ENCODE data around the gene TUB. TPM values are rescaled to one million over a fixed set of nuclear protein-coding genes. Genes with fewer than 3 reads are reported as not detected.
A peak's percentile ranks its signal among the peaks of the same experiment; 100 is the strongest.

The TUB gene
- total and polyA plus RNA-seq, 2 of the 13 experiments (the other 11 are each of a cell fraction or from before 2014, with no cell fraction given), result 4.3 to 5.6 TPM

DNA sequence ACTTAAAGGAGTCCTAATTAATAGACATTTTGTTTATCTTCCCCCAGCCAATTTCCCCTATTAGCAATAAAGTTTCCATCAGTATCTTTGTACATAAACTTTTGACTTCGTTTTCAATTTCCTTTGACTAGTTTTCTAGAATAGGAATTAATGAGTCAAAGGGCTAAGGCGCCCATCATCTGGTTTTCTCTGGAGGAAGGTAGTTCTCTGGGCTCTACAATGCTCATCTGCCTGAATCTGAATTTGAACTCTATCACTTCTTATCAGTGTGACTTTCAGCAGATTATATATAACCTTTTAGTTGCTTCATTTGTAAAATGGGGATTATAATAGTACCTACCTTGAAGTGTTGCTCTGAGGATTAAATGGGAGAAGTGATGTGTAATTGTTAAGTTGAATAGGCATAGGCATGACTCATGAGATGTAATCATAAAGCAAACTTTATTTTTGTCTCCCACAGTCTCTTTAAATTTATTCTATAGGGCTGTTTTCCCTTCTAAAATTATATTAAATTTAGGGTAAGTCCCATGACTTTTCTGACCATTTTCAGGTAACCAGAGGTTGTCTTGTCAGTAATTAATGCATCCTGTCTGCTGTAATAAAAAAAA is 5.8 kb upstream of the TUB start (continued):
- no peak for TF ChIP-seq ZNF383 (CRISPR knock-in tag; IDR thresholded peaks at IDR 0.05; ENCODE audit: borderline replicate concordance)

DNA sequence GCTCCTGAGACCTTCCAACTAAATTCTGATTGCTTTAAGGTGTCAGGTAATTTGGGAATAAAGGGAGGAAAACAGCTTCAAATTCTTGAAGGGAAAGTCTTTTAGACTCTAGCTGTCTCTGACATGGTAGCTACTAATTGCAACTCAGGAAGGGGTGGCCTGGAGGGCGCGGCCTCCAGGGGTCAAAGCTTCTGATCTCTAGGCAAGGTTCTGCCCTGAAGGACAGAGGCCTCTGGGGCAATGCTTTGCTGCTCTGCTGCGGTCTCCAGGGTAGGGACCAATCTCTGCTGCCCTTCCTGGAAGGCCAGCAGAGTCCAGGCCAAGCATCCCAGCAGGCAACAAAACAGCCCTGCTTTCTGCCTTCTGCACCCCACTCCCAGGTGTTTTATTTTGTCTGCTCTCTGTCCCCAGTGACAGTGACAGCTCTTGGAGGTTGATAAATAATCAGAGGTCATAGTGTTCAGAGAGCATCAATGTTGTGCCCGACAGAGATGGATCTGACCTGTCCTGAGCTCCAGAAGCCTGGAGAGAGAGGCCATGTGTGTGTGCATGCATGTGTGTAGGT is 1.8 kb upstream of the TUB start:
- ChIA-PET POLR2A (interaction anchor here (0.9 kb wide), 1 partner anchor 92 kb away, joined by 3 read pairs; the partner anchor contains the start of gene EIF3F), CTCF (ENCODE audit: low intra/inter-chr PET ratio, low total read pairs) (no interaction called here)
- no peaks in the 10 kb centered on the region for H3K36me3 ChIP-seq (replicated peaks in 1 of 2; ENCODE audit: control insufficient read depth in 1 of 2, insufficient read depth in 2 of 2, low read length in 2 of 2)
- no peaks in the 10 kb centered on the region; the same call in 1 of the 2 replicates for H4K20me1 ChIP-seq (ENCODE audit: insufficient read depth, low read length)
- no TSS peak for BruUV-seq (replicated peaks)
- intact Hi-C loops (cut with micrococcal nuclease; ENCODE audit: unreplicated experiment), result no loop called here
- H3K9me3 ChIP-seq (ENCODE audit: low read length), result no peaks in the 10 kb centered on the region
- FAIRE-seq (no peak), DNase-seq (ENCODE audit: low spot score) (no peak), ATAC-seq (peak; percentile 53)
- H3K4me3 ChIP-seq (replicated peaks in 1 of 3; ENCODE audit: insufficient read depth in 1 of 3, low read depth in 2 of 3, low read length in 3 of 3), result no peak overlapping the region
- H3K9ac ChIP-seq (ENCODE audit: insufficient read depth, low read depth, low read length), result no peak overlapping the region
- peaks cover 24% of the 10 kb centered on the region for H3K4me1 ChIP-seq (ENCODE audit: insufficient read depth, low read length)
- WGBS (ENCODE audit: low lambda C conversion rate), result 7% methylated on average over 1 of the region's 4 CpGs
- no peak overlapping the region for H3K27ac ChIP-seq (ENCODE audit: extremely low read length, insufficient read depth, low read length)
- peaks cover 0 to 8% of the 10 kb centered on the region in 2 experiments; a peak in 1 of 5 replicates for H3K27me3 ChIP-seq (ENCODE audit: control insufficient read depth in 1 of 2, insufficient read depth in 2 of 2, low read length in 2 of 2)
- in situ Hi-C loops (cut with HindIII; ENCODE audit: extremely low pct_ligation_motif_present, low pct_unique_long_range_greater_than_20kb), result no loop called here
- H3K4me2 ChIP-seq (ENCODE audit: low read depth, low read length), result no peak overlapping the region
- H2AFZ ChIP-seq (ENCODE audit: low read length), result no peak overlapping the region
- no peaks in the 10 kb centered on the region for H3K79me2 ChIP-seq (ENCODE audit: insufficient read depth, low read length)
- TF ChIP-seq, protein P1, sequence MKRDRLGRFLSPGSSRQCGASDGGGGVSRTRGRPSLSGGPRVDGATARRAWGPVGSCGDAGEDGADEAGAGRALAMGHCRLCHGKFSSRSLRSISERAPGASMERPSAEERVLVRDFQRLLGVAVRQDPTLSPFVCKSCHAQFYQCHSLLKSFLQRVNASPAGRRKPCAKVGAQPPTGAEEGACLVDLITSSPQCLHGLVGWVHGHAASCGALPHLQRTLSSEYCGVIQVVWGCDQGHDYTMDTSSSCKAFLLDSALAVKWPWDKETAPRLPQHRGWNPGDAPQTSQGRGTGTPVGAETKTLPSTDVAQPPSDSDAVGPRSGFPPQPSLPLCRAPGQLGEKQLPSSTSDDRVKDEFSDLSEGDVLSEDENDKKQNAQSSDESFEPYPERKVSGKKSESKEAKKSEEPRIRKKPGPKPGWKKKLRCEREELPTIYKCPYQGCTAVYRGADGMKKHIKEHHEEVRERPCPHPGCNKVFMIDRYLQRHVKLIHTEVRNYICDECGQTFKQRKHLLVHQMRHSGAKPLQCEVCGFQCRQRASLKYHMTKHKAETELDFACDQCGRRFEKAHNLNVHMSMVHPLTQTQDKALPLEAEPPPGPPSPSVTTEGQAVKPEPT (CRISPR knock-in tag; IDR thresholded peaks at IDR 0.05; ENCODE audit: low read depth), result no peak
- TF ChIP-seq, protein P2, sequence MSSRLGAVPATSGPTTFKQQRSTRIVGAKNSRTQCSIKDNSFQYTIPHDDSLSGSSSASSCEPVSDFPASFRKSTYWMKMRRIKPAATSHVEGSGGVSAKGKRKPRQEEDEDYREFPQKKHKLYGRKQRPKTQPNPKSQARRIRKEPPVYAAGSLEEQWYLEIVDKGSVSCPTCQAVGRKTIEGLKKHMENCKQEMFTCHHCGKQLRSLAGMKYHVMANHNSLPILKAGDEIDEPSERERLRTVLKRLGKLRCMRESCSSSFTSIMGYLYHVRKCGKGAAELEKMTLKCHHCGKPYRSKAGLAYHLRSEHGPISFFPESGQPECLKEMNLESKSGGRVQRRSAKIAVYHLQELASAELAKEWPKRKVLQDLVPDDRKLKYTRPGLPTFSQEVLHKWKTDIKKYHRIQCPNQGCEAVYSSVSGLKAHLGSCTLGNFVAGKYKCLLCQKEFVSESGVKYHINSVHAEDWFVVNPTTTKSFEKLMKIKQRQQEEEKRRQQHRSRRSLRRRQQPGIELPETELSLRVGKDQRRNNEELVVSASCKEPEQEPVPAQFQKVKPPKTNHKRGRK (CRISPR knock-in tag; IDR thresholded peaks at IDR 0.05), result no peak
- TF ChIP-seq, protein P3, sequence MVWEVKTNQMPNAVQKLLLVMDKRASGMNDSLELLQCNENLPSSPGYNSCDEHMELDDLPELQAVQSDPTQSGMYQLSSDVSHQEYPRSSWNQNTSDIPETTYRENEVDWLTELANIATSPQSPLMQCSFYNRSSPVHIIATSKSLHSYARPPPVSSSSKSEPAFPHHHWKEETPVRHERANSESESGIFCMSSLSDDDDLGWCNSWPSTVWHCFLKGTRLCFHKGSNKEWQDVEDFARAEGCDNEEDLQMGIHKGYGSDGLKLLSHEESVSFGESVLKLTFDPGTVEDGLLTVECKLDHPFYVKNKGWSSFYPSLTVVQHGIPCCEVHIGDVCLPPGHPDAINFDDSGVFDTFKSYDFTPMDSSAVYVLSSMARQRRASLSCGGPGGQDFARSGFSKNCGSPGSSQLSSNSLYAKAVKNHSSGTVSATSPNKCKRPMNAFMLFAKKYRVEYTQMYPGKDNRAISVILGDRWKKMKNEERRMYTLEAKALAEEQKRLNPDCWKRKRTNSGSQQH (CRISPR knock-in tag; IDR thresholded peaks at IDR 0.05; ENCODE audit: low read depth), result no peak
- TF ChIP-seq, protein P4, sequence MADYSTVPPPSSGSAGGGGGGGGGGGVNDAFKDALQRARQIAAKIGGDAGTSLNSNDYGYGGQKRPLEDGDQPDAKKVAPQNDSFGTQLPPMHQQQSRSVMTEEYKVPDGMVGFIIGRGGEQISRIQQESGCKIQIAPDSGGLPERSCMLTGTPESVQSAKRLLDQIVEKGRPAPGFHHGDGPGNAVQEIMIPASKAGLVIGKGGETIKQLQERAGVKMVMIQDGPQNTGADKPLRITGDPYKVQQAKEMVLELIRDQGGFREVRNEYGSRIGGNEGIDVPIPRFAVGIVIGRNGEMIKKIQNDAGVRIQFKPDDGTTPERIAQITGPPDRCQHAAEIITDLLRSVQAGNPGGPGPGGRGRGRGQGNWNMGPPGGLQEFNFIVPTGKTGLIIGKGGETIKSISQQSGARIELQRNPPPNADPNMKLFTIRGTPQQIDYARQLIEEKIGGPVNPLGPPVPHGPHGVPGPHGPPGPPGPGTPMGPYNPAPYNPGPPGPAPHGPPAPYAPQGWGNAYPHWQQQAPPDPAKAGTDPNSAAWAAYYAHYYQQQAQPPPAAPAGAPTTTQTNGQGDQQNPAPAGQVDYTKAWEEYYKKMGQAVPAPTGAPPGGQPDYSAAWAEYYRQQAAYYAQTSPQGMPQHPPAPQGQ (CRISPR knock-in tag; IDR thresholded peaks at IDR 0.05; ENCODE audit: borderline replicate concordance), result no peak
- TF ChIP-seq ZNF605 (CRISPR knock-in tag; IDR thresholded peaks at IDR 0.05), result no peak
- TF ChIP-seq, protein P5, sequence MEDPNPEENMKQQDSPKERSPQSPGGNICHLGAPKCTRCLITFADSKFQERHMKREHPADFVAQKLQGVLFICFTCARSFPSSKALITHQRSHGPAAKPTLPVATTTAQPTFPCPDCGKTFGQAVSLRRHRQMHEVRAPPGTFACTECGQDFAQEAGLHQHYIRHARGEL (CRISPR knock-in tag; IDR thresholded peaks at IDR 0.05), result no peak
- no peak for TF ChIP-seq FOXK1 (CRISPR knock-in tag; IDR thresholded peaks at IDR 0.05; ENCODE audit: borderline replicate concordance, low read depth)
- TF ChIP-seq, protein P6, sequence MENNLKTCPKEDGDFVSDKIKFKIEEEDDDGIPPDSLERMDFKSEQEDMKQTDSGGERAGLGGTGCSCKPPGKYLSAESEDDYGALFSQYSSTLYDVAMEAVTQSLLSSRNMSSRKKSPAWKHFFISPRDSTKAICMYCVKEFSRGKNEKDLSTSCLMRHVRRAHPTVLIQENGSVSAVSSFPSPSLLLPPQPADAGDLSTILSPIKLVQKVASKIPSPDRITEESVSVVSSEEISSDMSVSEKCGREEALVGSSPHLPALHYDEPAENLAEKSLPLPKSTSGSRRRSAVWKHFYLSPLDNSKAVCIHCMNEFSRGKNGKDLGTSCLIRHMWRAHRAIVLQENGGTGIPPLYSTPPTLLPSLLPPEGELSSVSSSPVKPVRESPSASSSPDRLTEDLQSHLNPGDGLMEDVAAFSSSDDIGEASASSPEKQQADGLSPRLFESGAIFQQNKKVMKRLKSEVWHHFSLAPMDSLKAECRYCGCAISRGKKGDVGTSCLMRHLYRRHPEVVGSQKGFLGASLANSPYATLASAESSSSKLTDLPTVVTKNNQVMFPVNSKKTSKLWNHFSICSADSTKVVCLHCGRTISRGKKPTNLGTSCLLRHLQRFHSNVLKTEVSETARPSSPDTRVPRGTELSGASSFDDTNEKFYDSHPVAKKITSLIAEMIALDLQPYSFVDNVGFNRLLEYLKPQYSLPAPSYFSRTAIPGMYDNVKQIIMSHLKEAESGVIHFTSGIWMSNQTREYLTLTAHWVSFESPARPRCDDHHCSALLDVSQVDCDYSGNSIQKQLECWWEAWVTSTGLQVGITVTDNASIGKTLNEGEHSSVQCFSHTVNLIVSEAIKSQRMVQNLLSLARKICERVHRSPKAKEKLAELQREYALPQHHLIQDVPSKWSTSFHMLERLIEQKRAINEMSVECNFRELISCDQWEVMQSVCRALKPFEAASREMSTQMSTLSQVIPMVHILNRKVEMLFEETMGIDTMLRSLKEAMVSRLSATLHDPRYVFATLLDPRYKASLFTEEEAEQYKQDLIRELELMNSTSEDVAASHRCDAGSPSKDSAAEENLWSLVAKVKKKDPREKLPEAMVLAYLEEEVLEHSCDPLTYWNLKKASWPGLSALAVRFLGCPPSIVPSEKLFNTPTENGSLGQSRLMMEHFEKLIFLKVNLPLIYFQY (CRISPR knock-in tag; IDR thresholded peaks at IDR 0.05; ENCODE audit: borderline replicate concordance), result no peak

All from HepG2 (cell line).